Kidney (tissue), 14 donors: ENCODE data around the gene CABP7. TPM values are rescaled to one million over a fixed set of nuclear protein-coding genes. Genes with fewer than 3 reads are reported as not detected.
A peak's percentile ranks its signal among the peaks of the same experiment; 100 is the strongest.

Experiments used
- DNase-seq, 5 donors: peaks; one replicate each; pipeline ENCODE4 v3.0.0-alpha.2; 2013 to 2020
- FAIRE-seq: peaks from 2 replicates; lab custom pipeline; 2012; peaks lifted over from hg19 to GRCh38; lab: Jason Lieb, UNC
- H3K27ac ChIP-seq, 2 donors: one replicate each; pipeline ENCODE4 v1.7.0; 2013; ENCODE audit warnings: low read depth in 2 of 2, low read length in 2 of 2, inconsistent platforms in 1 of 2
- H3K27me3 ChIP-seq: one replicate; pipeline ENCODE4 v1.7.1; 2013; ENCODE audit warnings: low read length, inconsistent platforms; ENCODE audit not compliant: control insufficient read depth, insufficient read depth
- H3K36me3 ChIP-seq, 3 donors: one replicate each; pipeline versions ENCODE4 v1.7.0 to v1.7.1; 2013; ENCODE audit warnings: low read length in 3 of 3, control low read depth in 1 of 3, inconsistent platforms in 1 of 3; ENCODE audit not compliant: insufficient read depth in 3 of 3, control insufficient read depth in 2 of 3
- H3K4me1 ChIP-seq, 3 donors: one replicate each; pipeline versions ENCODE4 v1.7.0 to v1.7.1; 2013; ENCODE audit warnings: low read length in 3 of 3, inconsistent platforms in 1 of 3, low read depth in 1 of 3; ENCODE audit not compliant: control insufficient read depth in 2 of 3, insufficient read depth in 2 of 3
- H3K4me3 ChIP-seq, 3 donors: one replicate each; pipeline versions ENCODE4 v1.7.0 to v1.8.1; 2013; ENCODE audit warnings: low read length in 3 of 3, control low read depth in 1 of 3, inconsistent platforms in 1 of 3
- H3K9ac ChIP-seq, 3 donors: one replicate each; pipeline versions ENCODE4 v1.7.0 to v1.7.1; 2013; ENCODE audit warnings: low read length in 3 of 3, control low read depth in 1 of 3, inconsistent platforms in 1 of 3
- H3K9me3 ChIP-seq, 3 donors: one replicate each; pipeline versions ENCODE4 v1.7.0 to v1.7.1; 2013; ENCODE audit warnings: low read length in 3 of 3, control low read depth in 1 of 3, inconsistent platforms in 1 of 3; ENCODE audit not compliant: control insufficient read depth in 2 of 3, insufficient read depth in 1 of 3
- CTCF ChIP-seq: IDR thresholded peaks from 3 replicates; pipeline ENCODE4 v1.5.1; 2012; ENCODE audit warnings: mild to moderate bottlenecking, moderate library complexity, borderline replicate concordance; ENCODE audit not compliant: insufficient read depth; ENCODE audit errors: extremely low read depth
- intact Hi-C: fragments of 100-400 bp; cut with DNase I; formaldehyde crosslinking; loops from one replicate; pipeline ENCODE4 v1.11.1; 2022
- polyA plus RNA-seq: library from polyadenylated mRNA; stranded (reverse); fragments of 350-450 nt; fragmentation: Illumina TruSeq; extraction: RNeasy Lipid Tissue Mini Kit (QIAGEN cat#74804); gene quantifications from one replicate; pipeline ENCODE4 v1.2.3, GENCODE V29; 2014; ENCODE audit warnings: low read depth, low replicate concordance; ENCODE audit not compliant: insufficient read depth
- total RNA-seq: library from RNA; stranded (reverse); fragmentation: NEBNext Ultra II Directional; extraction: Animal tissue kit (Norgen Biotek cat#: 25700); gene quantifications from one replicate; pipeline ENCODE4 v1.2.1, GENCODE V29; 2021
- donor health status: control.
- donor health status: control.
- donor health status: control.
- donor health status: control.
- donor health status: control.
- donor health status: DM: yes; HTN: yes; CAD: no.
- donor health status: Normal renal cell carcinoma (clear cell type).

Gene CABP7
- total and polyA plus RNA-seq, 2 donors from 2014 or later = 0.06 TPM; not detected in 1

GRCh38 chr22:29705651-29706050, 14.2 kb upstream of the CABP7 start:
- TF ChIP-seq CTCF = no peak
- no peaks in the 10 kb centered on the region for H3K9me3 ChIP-seq
- H3K4me1 ChIP-seq = peaks cover 0 to 6% (median 0%) of the 10 kb centered on the region in 3 donors
- H3K36me3 ChIP-seq = no peaks in the 10 kb centered on the region
- no peaks in the 10 kb centered on the region for H3K27me3 ChIP-seq
- no peak overlapping the region for H3K9ac ChIP-seq
- H3K4me3 ChIP-seq = no peak overlapping the region
- DNase-seq = peak in 1 of 5 donors; percentile 56
- H3K27ac ChIP-seq = no peak overlapping the region
- FAIRE-seq = no peak
- intact Hi-C loops = no loop called here

DNA sequence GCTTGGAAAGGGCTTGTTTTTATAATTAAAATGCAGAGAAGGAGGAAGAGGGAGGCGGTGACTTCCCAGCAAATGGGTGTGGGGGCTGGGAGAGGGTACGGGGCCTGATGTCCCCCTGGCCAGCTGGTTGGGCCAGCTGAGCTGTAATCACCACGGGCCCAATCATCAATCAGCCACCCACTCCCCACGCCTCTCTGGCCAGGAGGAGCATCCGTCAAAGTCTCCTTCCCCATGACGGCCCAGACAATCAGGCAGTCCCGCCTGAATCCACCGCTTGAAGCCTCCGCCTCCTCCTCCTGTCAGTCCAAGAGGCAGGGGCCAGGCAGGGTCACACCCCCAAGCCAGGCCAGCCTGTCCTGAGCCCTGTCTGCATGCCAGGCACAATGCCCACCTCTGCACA, 13.3 kb upstream of the CABP7 start:
- no peak overlapping the region for H3K9ac ChIP-seq
- intact Hi-C loops = no loop called here
- no peaks in the 10 kb centered on the region for H3K9me3 ChIP-seq
- FAIRE-seq (no peak), DNase-seq (no peak)
- no peak overlapping the region for H3K4me3 ChIP-seq
- H3K4me1 ChIP-seq = peaks cover 0 to 8% (median 0%) of the 10 kb centered on the region in 3 donors
- TF ChIP-seq CTCF = no peak
- H3K27ac ChIP-seq = no peak overlapping the region
- H3K36me3 ChIP-seq = no peaks in the 10 kb centered on the region
- no peaks in the 10 kb centered on the region for H3K27me3 ChIP-seq

- FAIRE-seq = no peak
Measured at GRCh38 chr22:29707010-29707409, 12.8 kb upstream of the CABP7 start.

More at GRCh38 chr22:29707010-29707409, 12.8 kb upstream of the CABP7 start:
- Histone ChIP-seq H3K4me3 (no peak overlapping the region), H3K4me1 (peaks cover 0 to 6% (median 0%) of the 10 kb centered on the region in 3 donors), H3K36me3 (no peaks in the 10 kb centered on the region), H3K9ac (no peak overlapping the region), H3K9me3 (no peaks in the 10 kb centered on the region), H3K27ac (no peak overlapping the region), H3K27me3 (no peaks in the 10 kb centered on the region)
- no peak for DNase-seq
- TF ChIP-seq CTCF = no peak
- intact Hi-C loops = no loop called here
